HEK293 (cell line): ENCODE results near the gene DSCAML1.

Source experiments
- CTCF ChIA-PET: fragments of 350-600 bp; formaldehyde crosslinking; extraction: SDS; loops from one replicate; lab custom pipeline; 2021; ENCODE audit warnings: antibody characterized with exemption; lab: Yijun Ruan, JAX
- POLR2A ChIA-PET: fragments of 300-600 bp; formaldehyde crosslinking; extraction: SDS; loops from one replicate; lab custom pipeline; 2020; ENCODE audit warnings: antibody characterized with exemption, inconsistent platforms; lab: Yijun Ruan, JAX
- H3K27ac ChIP-seq: fragments of 200-500 bp; sonication (Bioruptor generic); 2 replicates; pipeline ENCODE4 v1.5.1; 2014; ENCODE audit warnings: low read depth, low read length, control low read depth, inconsistent platforms; ENCODE audit errors: extremely low read depth
- H3K36me3 ChIP-seq, 2 experiments: fragments of 200-500 bp in 1 of 2; sonication (Bioruptor generic) in 1 of 2; 1 replicate in 1 of 2; 2 replicates in 1 of 2; pipeline ENCODE4 v1.5.1; 2014 to 2017; ENCODE audit warnings: inconsistent platforms in 2 of 2, low read length in 2 of 2; ENCODE audit not compliant: control insufficient read depth in 2 of 2, insufficient read depth in 1 of 2
- H3K4me1 ChIP-seq: fragments of 200-500 bp; sonication (Bioruptor generic); 2 replicates; pipeline ENCODE4 v1.5.1; 2014; ENCODE audit warnings: mild to moderate bottlenecking, low read length, inconsistent platforms; ENCODE audit not compliant: control insufficient read depth, insufficient read depth
- H3K4me3 ChIP-seq: 2 replicates; pipeline ENCODE4 v1.5.1; 2011; ENCODE audit warnings: low read depth, mild to moderate bottlenecking, control low read depth, low read length, moderate library complexity
- H3K9me3 ChIP-seq: fragments of 200-500 bp; sonication (Bioruptor generic); 2 replicates; pipeline ENCODE4 v1.5.1; 2014; ENCODE audit warnings: low read depth, low read length, inconsistent platforms; ENCODE audit not compliant: control insufficient read depth, insufficient read depth
- BCL11B ChIP-seq: fragments of 450-650 bp; formaldehyde crosslinking; IDR thresholded peaks from 2 replicates; pipeline ENCODE4 v1.5.1; 2016; ENCODE audit warnings: low read depth, missing biosample characterization, missing genetic modification characterization
- GLIS1 ChIP-seq: fragments of 450-650 bp; formaldehyde crosslinking; IDR thresholded peaks from 2 replicates; pipeline ENCODE4 v1.5.1; 2016; ENCODE audit warnings: missing biosample characterization, missing genetic modification characterization
- IKZF3 ChIP-seq: fragments of 450-650 bp; IDR thresholded peaks from 2 replicates; pipeline ENCODE4 v1.5.0; 2018; ENCODE audit warnings: missing biosample characterization, mild to moderate bottlenecking, missing genetic modification characterization, moderate library complexity
- KLF7 ChIP-seq: fragments of 450-650 bp; formaldehyde crosslinking; IDR thresholded peaks from 2 replicates; pipeline ENCODE4 v1.5.1; 2016; ENCODE audit warnings: missing biosample characterization, missing genetic modification characterization, borderline replicate concordance
- PRDM1 ChIP-seq: fragments of 450-650 bp; formaldehyde crosslinking; IDR thresholded peaks from 2 replicates; pipeline ENCODE4; 2016; ENCODE audit warnings: missing biosample characterization, missing genetic modification characterization
- PRDM4 ChIP-seq: fragments of 450-650 bp; formaldehyde crosslinking; IDR thresholded peaks from 2 replicates; pipeline ENCODE4 v1.5.1; 2017; ENCODE audit warnings: missing biosample characterization, missing genetic modification characterization
- PRDM6 ChIP-seq: fragments of 450-650 bp; formaldehyde crosslinking; IDR thresholded peaks from 2 replicates; pipeline ENCODE4 v1.5.1; 2017; ENCODE audit warnings: missing biosample characterization, missing genetic modification characterization
- ZBTB48 ChIP-seq: fragments of 450-650 bp; formaldehyde crosslinking; IDR thresholded peaks from 2 replicates; pipeline ENCODE4 v1.5.1; 2016; ENCODE audit warnings: missing biosample characterization, missing genetic modification characterization
- ZFHX2 ChIP-seq: fragments of 450-650 bp; formaldehyde crosslinking; conservative IDR thresholded peaks from 2 replicates; pipeline ENCODE4 v1.5.1; 2016; ENCODE audit warnings: missing biosample characterization, missing genetic modification characterization
- ZIC2 ChIP-seq: fragments of 450-650 bp; formaldehyde crosslinking; IDR thresholded peaks from 2 replicates; pipeline ENCODE4 v1.5.1; 2016; ENCODE audit warnings: missing biosample characterization, missing genetic modification characterization
- ZNF121 ChIP-seq: fragments of 450-650 bp; formaldehyde crosslinking; IDR thresholded peaks from 2 replicates; pipeline ENCODE4 v1.5.1; 2016; ENCODE audit warnings: missing biosample characterization, missing genetic modification characterization
- ZNF169 ChIP-seq: fragments of 450-650 bp; formaldehyde crosslinking; IDR thresholded peaks from 2 replicates; pipeline ENCODE4 v1.5.1; 2016; ENCODE audit warnings: missing biosample characterization, missing genetic modification characterization
- ZNF211 ChIP-seq: fragments of 450-650 bp; formaldehyde crosslinking; IDR thresholded peaks from 2 replicates; pipeline ENCODE4 v1.5.1; 2016; ENCODE audit warnings: low read depth, missing biosample characterization, missing genetic modification characterization
- ZNF23 ChIP-seq: fragments of 450-650 bp; formaldehyde crosslinking; IDR thresholded peaks from 2 replicates; pipeline ENCODE4 v1.5.1; 2016; ENCODE audit warnings: missing biosample characterization, missing genetic modification characterization, borderline replicate concordance
- ZNF24 ChIP-seq: fragments of 450-650 bp; formaldehyde crosslinking; IDR thresholded peaks from 2 replicates; pipeline ENCODE4 v1.5.1; 2016; ENCODE audit warnings: missing biosample characterization, missing genetic modification characterization
- ZNF324 ChIP-seq: fragments of 450-650 bp; formaldehyde crosslinking; IDR thresholded peaks from 2 replicates; pipeline ENCODE4 v1.5.1; 2016; ENCODE audit warnings: missing biosample characterization, missing genetic modification characterization
- ZNF350 ChIP-seq: fragments of 450-650 bp; formaldehyde crosslinking; IDR thresholded peaks from 2 replicates; pipeline ENCODE4 v1.5.0; 2017; ENCODE audit warnings: missing biosample characterization, mild to moderate bottlenecking, missing genetic modification characterization
- ZNF354C ChIP-seq: fragments of 450-650 bp; formaldehyde crosslinking; IDR thresholded peaks from 2 replicates; pipeline ENCODE4 v1.5.1; 2016; ENCODE audit warnings: missing biosample characterization, missing genetic modification characterization, low read depth, borderline replicate concordance
- ZNF404 ChIP-seq: fragments of 450-650 bp; formaldehyde crosslinking; IDR thresholded peaks from 2 replicates; pipeline ENCODE4 v1.5.1; 2017; ENCODE audit warnings: missing biosample characterization, missing genetic modification characterization
- ZNF426 ChIP-seq: fragments of 450-650 bp; formaldehyde crosslinking; IDR thresholded peaks from 2 replicates; pipeline ENCODE4 v1.5.1; 2017; ENCODE audit warnings: missing biosample characterization, missing genetic modification characterization, mild to moderate bottlenecking, inconsistent platforms, moderate library complexity
- ZNF660 ChIP-seq: fragments of 450-650 bp; IDR thresholded peaks from 2 replicates; pipeline ENCODE4 v1.5.1; 2018; ENCODE audit warnings: missing biosample characterization, mild to moderate bottlenecking, missing genetic modification characterization
- ZNF664 ChIP-seq: fragments of 450-650 bp; formaldehyde crosslinking; IDR thresholded peaks from 2 replicates; pipeline ENCODE4 v1.5.1; 2016; ENCODE audit warnings: missing biosample characterization, missing genetic modification characterization
- ZNF76 ChIP-seq: fragments of 450-650 bp; formaldehyde crosslinking; IDR thresholded peaks from 2 replicates; pipeline ENCODE4; 2016; ENCODE audit warnings: low read depth, missing biosample characterization, missing genetic modification characterization, borderline replicate concordance
- ZSCAN16 ChIP-seq: fragments of 450-650 bp; formaldehyde crosslinking; IDR thresholded peaks from 2 replicates; pipeline ENCODE4 v1.5.1; 2016; ENCODE audit warnings: missing biosample characterization, missing genetic modification characterization

Gene DSCAML1

GRCh38 chr11:117489999-117490679 lies 306.9 kb downstream of the DSCAML1 start:
- POLR2A ChIA-PET: no interaction called here

GRCh38 chr11:117488996-117489952 lies 307.7 kb downstream of the DSCAML1 start:
- H3K4me3 ChIP-seq: no peak overlapping the region
- H3K36me3 ChIP-seq: no peaks in the 10 kb centered on the region
- H3K4me1 ChIP-seq: no peaks in the 10 kb centered on the region
- ChIA-PET POLR2A (no interaction called here), CTCF (no interaction called here)
- no peaks in the 10 kb centered on the region for H3K9me3 ChIP-seq
- H3K27ac ChIP-seq: no peak overlapping the region
- TF ChIP-seq KLF7 (tag by site-specific recombination): no peak
- no peak for TF ChIP-seq ZNF354C
- TF ChIP-seq ZNF23: no peak
- no peak for TF ChIP-seq ZNF426 (tag by site-specific recombination)
- TF ChIP-seq ZNF76 (tag by site-specific recombination): no peak
- TF ChIP-seq ZNF660: no peak

More at GRCh38 chr11:117489999-117490679, 306.9 kb downstream of the DSCAML1 start:
- no peaks in the 10 kb centered on the region for H3K9me3 ChIP-seq
- H3K36me3 ChIP-seq: no peaks in the 10 kb centered on the region
- TF ChIP-seq ZIC2 (tag by site-specific recombination): peak; percentile 43; the same call in 1 of the 2 replicates
- TF ChIP-seq ZNF211 (tag by site-specific recombination): no peak
- TF ChIP-seq, all 188 proteins: peak for 1
- Histone ChIP-seq H3K4me1 (no peaks in the 10 kb centered on the region), H3K27ac (no peak overlapping the region), H3K4me3 (no peak overlapping the region)
- CTCF ChIA-PET: interaction anchor here (0.6 to 1.4 kb wide), 3 partner anchors 64 to 1218 kb away, joined by 3 to 5 read pairs (median 5); no protein-coding TSS in a partner anchor

- POLR2A ChIA-PET: no interaction called here
- Histone ChIP-seq H3K9me3 (no peaks in the 10 kb centered on the region), H3K4me3 (no peak overlapping the region), H3K36me3 (no peaks in the 10 kb centered on the region), H3K4me1 (no peaks in the 10 kb centered on the region)
- CTCF ChIA-PET: interaction anchor here (1.2 kb wide), 1 partner anchor 42 kb away, joined by 3 read pairs; no protein-coding TSS in a partner anchor
- peak; percentile 99 for TF ChIP-seq PRDM1 (tag by site-specific recombination)
- TF ChIP-seq BCL11B (tag by site-specific recombination): no peak
- TF ChIP-seq ZNF404 (tag by site-specific recombination): no peak
- no peak for TF ChIP-seq ZNF24 (tag by site-specific recombination)
- TF ChIP-seq GLIS1: no peak
- TF ChIP-seq IKZF3 (tag by site-specific recombination): no peak
- no peak for TF ChIP-seq ZNF664 (tag by site-specific recombination)
- TF ChIP-seq ZSCAN16 (tag by site-specific recombination): no peak
- TF ChIP-seq, all 188 proteins: peak for 1
- no peak overlapping the region for H3K27ac ChIP-seq
Observed at GRCh38 chr11:117486059-117486458, 311.0 kb downstream of the DSCAML1 start.

- CTCF ChIA-PET: no interaction called here
- no peaks in the 10 kb centered on the region for H3K36me3 ChIP-seq
- POLR2A ChIA-PET: no interaction called here
- no peak overlapping the region for H3K4me3 ChIP-seq
- H3K4me1 ChIP-seq: no peaks in the 10 kb centered on the region
- no peak overlapping the region for H3K27ac ChIP-seq
- no peaks in the 10 kb centered on the region for H3K9me3 ChIP-seq
- TF ChIP-seq PRDM6 (tag by site-specific recombination): no peak
- TF ChIP-seq ZBTB48 (tag by site-specific recombination): no peak
- no peak for TF ChIP-seq ZNF169 (tag by site-specific recombination)
- 0 out of 2 replicates have a peak, but pooled peaks have one; percentile 27 for TF ChIP-seq ZFHX2 (tag by site-specific recombination)
- TF ChIP-seq ZNF350 (tag by site-specific recombination): no peak
- TF ChIP-seq ZNF324 (tag by site-specific recombination): no peak
- peak; percentile 66 for TF ChIP-seq PRDM4 (tag by site-specific recombination)
- no peak for TF ChIP-seq ZNF121
Observed at GRCh38 chr11:117484156-117484555, 312.9 kb downstream of the DSCAML1 start.
